K562 (cell line): ENCODE measurements around the gene SLC13A3. TPM values are rescaled to one million over a fixed set of nuclear protein-coding genes. Genes with fewer than 3 reads are reported as not detected.

ENCODE experiments used
- ATAC-seq: fragments of 200-7000 bp; cut with Tn5 transposase; 3 replicates; pipeline ENCODE4 v1.9.1; 2020; ENCODE audit warnings: moderate library complexity
- BruUV-seq: library from RNA; stranded (reverse); fragments of 400-500 nt; replicated peaks from 2 replicates; lab custom pipeline; 2021; lab: Mats Ljungman, UMichigan
- CTCF ChIA-PET: fragments of 300-600 bp; formaldehyde crosslinking; extraction: SDS; loops from one replicate; lab custom pipeline; 2021; ENCODE audit warnings: low intra/inter-chr PET ratio; lab: Yijun Ruan, JAX
- POLR2A ChIA-PET: fragments of 300-600, 350-650 bp; sonication (Branson Sonifier 250); formaldehyde crosslinking; extraction: SDS; loops from one replicate; lab custom pipeline; 2021; ENCODE audit warnings: antibody characterized with exemption, inconsistent platforms; lab: Yijun Ruan, JAX
- DNase-seq, 4 experiments: peaks; one replicate each; pipeline versions ENCODE4 v3.0.0 to v3.0.0-alpha.2; 2011 to 2018; ENCODE audit warnings: low spot score in 3 of 4, mixed read lengths in 3 of 4; ENCODE audit errors: extremely low read depth in 1 of 4
- FAIRE-seq: peaks from 2 replicates; lab custom pipeline; 2011; peaks lifted over from hg19 to GRCh38; lab: Jason Lieb, UNC
- H2AFZ ChIP-seq: 2 replicates; pipeline ENCODE4 v1.6.0; 2011; ENCODE audit warnings: low read depth, low read length, control low read depth, inconsistent platforms
- H3K27ac ChIP-seq: fragments of 200-600 bp; 3 replicates; pipeline ENCODE4 v1.8.0; 2011; ENCODE audit warnings: low read depth, mild to moderate bottlenecking, control low read depth, inconsistent platforms, low read length, moderate library complexity, mixed read lengths; ENCODE audit errors: extremely low read depth
- H3K27me3 ChIP-seq, 2 experiments: fragments of 300-600 bp in 1 of 2; 2 replicates in 1 of 2; 3 replicates in 1 of 2; pipeline versions ENCODE4 v1.6.0 to v1.8.0; 2011; ENCODE audit warnings: inconsistent platforms in 2 of 2, low read length in 2 of 2, mild to moderate bottlenecking in 1 of 2, mixed read lengths in 1 of 2, moderate library complexity in 1 of 2; ENCODE audit not compliant: control insufficient read depth in 2 of 2, insufficient read depth in 2 of 2
- H3K36me3 ChIP-seq: fragments of 300-600 bp; 3 replicates; pipeline ENCODE4 v1.8.0; 2011; ENCODE audit warnings: mild to moderate bottlenecking, low read length, inconsistent platforms; ENCODE audit not compliant: control insufficient read depth, insufficient read depth
- H3K4me1 ChIP-seq, 2 experiments: fragments of 200-600 bp in 1 of 2; replicated peaks in 1 of 2; 2 replicates in 1 of 2; 3 replicates in 1 of 2; pipeline versions ENCODE4 v1.5.1 to v1.8.0; 2011; ENCODE audit warnings: inconsistent platforms in 2 of 2, low read length in 2 of 2, mild to moderate bottlenecking in 1 of 2, mixed read lengths in 1 of 2, moderate library complexity in 1 of 2; ENCODE audit not compliant: control insufficient read depth in 2 of 2, insufficient read depth in 2 of 2
- H3K4me2 ChIP-seq: 2 replicates; pipeline ENCODE4 v1.6.1; 2011; ENCODE audit warnings: low read length, control low read depth, inconsistent platforms, mixed read lengths; ENCODE audit not compliant: insufficient read depth
- H3K4me3 ChIP-seq: fragments of 200-600 bp; sonication (generic), shearing (Covaris generic); 2 replicates; pipeline ENCODE4 v1.5.1; 2016; ENCODE audit warnings: control low read depth, inconsistent platforms
- H3K79me2 ChIP-seq: fragments of 200-600 bp; 3 replicates; pipeline ENCODE4 v1.8.0; 2011; ENCODE audit warnings: low read length, inconsistent platforms; ENCODE audit not compliant: control insufficient read depth, insufficient read depth
- H3K9ac ChIP-seq, 2 experiments: 2 replicates each; pipeline versions ENCODE4 v1.6.0 to v1.6.1; 2011; ENCODE audit warnings: low read depth in 2 of 2, low read length in 2 of 2, control low read depth in 1 of 2, inconsistent platforms in 1 of 2, mild to moderate bottlenecking in 1 of 2, mixed read lengths in 1 of 2; ENCODE audit not compliant: insufficient read depth in 1 of 2
- H3K9me1 ChIP-seq: one replicate; pipeline ENCODE4 v1.6.0; 2011; ENCODE audit warnings: inconsistent platforms, mild to moderate bottlenecking, low read length, moderate library complexity; ENCODE audit not compliant: control insufficient read depth, insufficient read depth
- H3K9me3 ChIP-seq: replicated peaks from 2 replicates; pipeline ENCODE4 v1.5.1; 2011; ENCODE audit warnings: low read depth, low read length, inconsistent platforms; ENCODE audit not compliant: control insufficient read depth, insufficient read depth
- H4K20me1 ChIP-seq: replicated peaks from 2 replicates; pipeline ENCODE4 v1.6.1; 2011; ENCODE audit warnings: low read length, inconsistent platforms, mixed read lengths; ENCODE audit not compliant: control insufficient read depth, insufficient read depth
- MTA2 ChIP-seq: fragments of 450-650 bp; IDR thresholded peaks from 2 replicates; pipeline ENCODE4 v1.6.1; 2016; ENCODE audit warnings: low read depth
- MYNN ChIP-seq, 2 experiments: sonication (generic); formaldehyde crosslinking in 1 of 2; IDR thresholded peaks; 2 replicates each; pipeline versions ENCODE4 v1.5.0 to v1.6.1; 2016 to 2020; ENCODE audit warnings: antibody characterized with exemption in 1 of 2, missing genetic modification reagents in 1 of 2
- PPARD ChIP-seq: fragments of 250-450 bp; sonication (Bioruptor Pico); IDR thresholded peaks from 2 replicates; pipeline ENCODE4 v1.8.0; 2022; ENCODE audit warnings: inconsistent platforms, mild to moderate bottlenecking, moderate library complexity
- SNIP1 ChIP-seq: fragments of 450-650 bp; IDR thresholded peaks from 2 replicates; pipeline ENCODE4 v1.7.1; 2017; ENCODE audit warnings: low read depth, mild to moderate bottlenecking
- STAG1 ChIP-seq: sonication (generic); formaldehyde crosslinking; IDR thresholded peaks from 2 replicates; pipeline ENCODE4 v1.5.0; 2020; ENCODE audit warnings: missing genetic modification reagents, borderline replicate concordance
- TCF7L2 ChIP-seq: fragments of 150-350 bp; IDR thresholded peaks from 2 replicates; pipeline ENCODE4 v1.6.1; 2016; ENCODE audit warnings: low read depth, mild to moderate bottlenecking, low read length, moderate library complexity
- THRA ChIP-seq: fragments of 450-650 bp; IDR thresholded peaks from 2 replicates; pipeline ENCODE4 v1.6.1; 2017; ENCODE audit warnings: mild to moderate bottlenecking, moderate library complexity
- XRCC3 ChIP-seq: fragments of 450-650 bp; IDR thresholded peaks from 2 replicates; pipeline ENCODE4 v1.6.1; 2017; ENCODE audit warnings: mild to moderate bottlenecking, moderate library complexity
- ZNF12 ChIP-seq: sonication (generic); formaldehyde crosslinking; IDR thresholded peaks from 2 replicates; pipeline ENCODE4 v1.4.0; 2020; ENCODE audit warnings: mild to moderate bottlenecking, missing genetic modification reagents
- ZNF24 ChIP-seq: fragments of 450-650 bp; IDR thresholded peaks from 2 replicates; pipeline ENCODE4 v1.6.1; 2016
- ZNF316 ChIP-seq: fragments of 450-650 bp; IDR thresholded peaks from 2 replicates; pipeline ENCODE4 v1.6.1; 2016
- in situ Hi-C: fragments of 300-500 bp; cut with MboI; formaldehyde crosslinking; loops from 4 replicates; pipeline ENCODE4 v1.15.0; 2018; ENCODE audit warnings: inconsistent platforms, mixed read lengths
- intact Hi-C: fragments of 100-400 bp; cut with micrococcal nuclease; formaldehyde crosslinking; loops from 2 replicates; pipeline ENCODE4 v1.14.2; 2022
- polyA plus RNA-seq, 8 experiments: library from polyadenylated mRNA; depleted of rRNA in 4 of 8; stranded (reverse) in 5 of 8; unstranded in 3 of 8; fragments of >200 nt; fragmentation: Nextera tagmentation in 2 of 8; fragmentation: Illumina TruSeq in 1 of 8; extraction: Ambion mirVana in 2 of 8; extraction: Trizol in 1 of 8; gene quantifications; 2 replicates each; pipeline versions ENCODE4 v1.2.1 to v1.2.3, GENCODE V29; 2011 to 2014; ENCODE audit warnings: inconsistent platforms in 1 of 8, missing spikeins in 1 of 8
- total RNA-seq, 7 experiments: library from RNA; depleted of rRNA in 6 of 7; stranded (reverse); fragments of >200 nt in 6 of 7; fragmentation: Illumina TruSeq in 2 of 7; extraction: Trizol in 2 of 7; gene quantifications; 2 replicates each; pipeline versions ENCODE4 v1.2.1 to v1.2.3, GENCODE V29; 2011 to 2021; ENCODE audit warnings: low replicate concordance in 1 of 7
- TF ChIP-seq, protein P1 (sequence below): fragments of 250-450 bp; sonication (Bioruptor Pico); IDR thresholded peaks from 2 replicates; pipeline ENCODE4 v1.5.0; 2021; ENCODE audit warnings: mild to moderate bottlenecking, borderline replicate concordance

Gene SLC13A3
- total and polyA plus RNA-seq, 9 of the 15 experiments (the other 6 are each of a cell fraction or from before 2014, with no cell fraction given): 5.5 to 16.4 (median 8.5) TPM

DNA sequence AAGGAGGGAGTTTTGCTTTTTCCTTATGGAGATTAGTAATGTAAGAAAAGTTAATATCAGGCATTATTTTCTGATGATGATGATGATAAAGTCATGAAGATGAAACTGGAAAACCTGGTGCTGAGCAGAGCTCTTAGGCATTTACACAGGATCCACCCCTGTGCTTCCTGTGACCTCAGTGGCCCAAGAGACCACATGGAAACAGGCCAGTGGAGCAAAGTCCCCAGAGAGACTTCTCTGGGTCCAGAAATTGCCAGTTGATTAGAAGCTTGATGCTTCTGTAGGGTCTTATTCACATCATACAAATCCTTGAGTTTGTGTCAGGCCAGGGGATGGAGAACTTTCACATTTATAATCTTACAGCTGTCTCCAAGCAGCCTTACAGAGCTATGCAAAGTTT lies 46.1 kb downstream of the SLC13A3 start:
- intact Hi-C loops (no loop called here), in situ Hi-C loops (no loop called here)
- Histone ChIP-seq H3K36me3 (peaks cover 2% of the 10 kb centered on the region; the same call in 1 of the 3 replicates), H4K20me1 (no peaks in the 10 kb centered on the region), H3K9ac (no peak overlapping the region), H3K4me1 (no peaks in the 10 kb centered on the region; a peak in 1 of 5 replicates), H3K27me3 (no peaks in the 10 kb centered on the region), H2AFZ (no peak overlapping the region), H3K9me1 (no peaks in the 10 kb centered on the region), H3K4me2 (no peak overlapping the region), H3K79me2 (no peaks in the 10 kb centered on the region), H3K27ac (no peak overlapping the region), H3K4me3 (no peak overlapping the region), H3K9me3 (no peaks in the 10 kb centered on the region)
- CTCF ChIA-PET: no interaction called here
- FAIRE-seq (no peak), ATAC-seq (no peak), DNase-seq (no peak)
- no TSS peak for BruUV-seq
- POLR2A ChIA-PET: interaction anchor here (0.6 to 3.1 kb wide), 3 partner anchors 11 to 1562 kb away, joined by 3 to 12 read pairs (median 3); no protein-coding TSS in a partner anchor
- no peak for TF ChIP-seq TCF7L2
- TF ChIP-seq XRCC3: no peak
- TF ChIP-seq STAG1: no peak
- TF ChIP-seq ZNF316: no peak
- no peak for TF ChIP-seq ZNF12
- TF ChIP-seq MYNN (IDR thresholded peaks at IDR 0.05): no peak
- TF ChIP-seq MYNN (CRISPR knock-in tag; IDR thresholded peaks at IDR 0.05): no peak
- TF ChIP-seq MTA2: no peak
- TF ChIP-seq PPARD: no peak
- TF ChIP-seq, protein P1, sequence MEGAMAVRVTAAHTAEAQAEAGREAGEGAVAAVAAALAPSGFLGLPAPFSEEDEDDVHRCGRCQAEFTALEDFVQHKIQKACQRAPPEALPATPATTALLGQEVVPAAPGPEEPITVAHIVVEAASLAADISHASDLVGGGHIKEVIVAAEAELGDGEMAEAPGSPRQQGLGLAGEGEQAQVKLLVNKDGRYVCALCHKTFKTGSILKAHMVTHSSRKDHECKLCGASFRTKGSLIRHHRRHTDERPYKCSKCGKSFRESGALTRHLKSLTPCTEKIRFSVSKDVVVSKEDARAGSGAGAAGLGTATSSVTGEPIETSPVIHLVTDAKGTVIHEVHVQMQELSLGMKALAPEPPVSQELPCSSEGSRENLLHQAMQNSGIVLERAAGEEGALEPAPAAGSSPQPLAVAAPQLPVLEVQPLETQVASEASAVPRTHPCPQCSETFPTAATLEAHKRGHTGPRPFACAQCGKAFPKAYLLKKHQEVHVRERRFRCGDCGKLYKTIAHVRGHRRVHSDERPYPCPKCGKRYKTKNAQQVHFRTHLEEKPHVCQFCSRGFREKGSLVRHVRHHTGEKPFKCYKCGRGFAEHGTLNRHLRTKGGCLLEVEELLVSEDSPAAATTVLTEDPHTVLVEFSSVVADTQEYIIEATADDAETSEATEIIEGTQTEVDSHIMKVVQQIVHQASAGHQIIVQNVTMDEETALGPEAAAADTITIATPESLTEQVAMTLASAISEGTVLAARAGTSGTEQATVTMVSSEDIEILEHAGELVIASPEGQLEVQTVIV (CRISPR knock-in tag): no peak
- TF ChIP-seq THRA: no peak
- no peak for TF ChIP-seq SNIP1
- no peak for TF ChIP-seq ZNF24
